DOHH2 (cell line): ENCODE results near the gene CAND2.

Experiments used
- H3F3A ChIP-seq: fragments of 200-600 bp; sonication (generic), shearing (Covaris generic); 2 replicates; pipeline ENCODE4 v1.6.0; 2016; ENCODE audit warnings: antibody characterized with exemption, mild to moderate bottlenecking; ENCODE audit not compliant: control insufficient read depth, insufficient read depth
- H3K27ac ChIP-seq: fragments of 200-600 bp; sonication (generic); 2 replicates; pipeline ENCODE4 v1.5.1; 2014; ENCODE audit warnings: low read depth, mild to moderate bottlenecking, low read length, moderate library complexity
- H3K27me3 ChIP-seq: fragments of 200-600 bp; sonication (generic); 2 replicates; pipeline ENCODE4 v1.6.1; 2014; ENCODE audit warnings: mild to moderate bottlenecking, low read length, mixed read lengths; ENCODE audit not compliant: control insufficient read depth
- H3K36me3 ChIP-seq: fragments of 200-600 bp; sonication (generic); 2 replicates; pipeline ENCODE4 v1.6.1; 2014; ENCODE audit warnings: mild to moderate bottlenecking, low read length, moderate library complexity, mixed read lengths; ENCODE audit not compliant: control insufficient read depth
- H3K4me1 ChIP-seq: fragments of 200-600 bp; sonication (generic); 2 replicates; pipeline ENCODE4 v1.6.1; 2014; ENCODE audit warnings: mild to moderate bottlenecking, low read length, mixed read lengths; ENCODE audit not compliant: control insufficient read depth
- H3K4me2 ChIP-seq: fragments of 200-600 bp; sonication (generic); 2 replicates; pipeline ENCODE4 v1.6.0; 2014; ENCODE audit warnings: mild to moderate bottlenecking, low read length, moderate library complexity
- H3K4me3 ChIP-seq: fragments of 200-600 bp; sonication (generic); 2 replicates; pipeline ENCODE4 v1.5.1; 2014; ENCODE audit warnings: mild to moderate bottlenecking, low read length, mixed read lengths
- H3K79me2 ChIP-seq: fragments of 200-600 bp; sonication (generic); 2 replicates; pipeline ENCODE4 v1.6.1; 2014; ENCODE audit warnings: mild to moderate bottlenecking, low read length, mixed read lengths; ENCODE audit not compliant: control insufficient read depth
- H3K9me2 ChIP-seq: fragments of 200-600 bp; sonication (generic); replicated peaks from 2 replicates; pipeline ENCODE4 v1.6.1; 2014; ENCODE audit warnings: mild to moderate bottlenecking, low read length, mixed read lengths; ENCODE audit not compliant: control insufficient read depth
- H3K9me3 ChIP-seq: fragments of 200-600 bp; sonication (generic); 2 replicates; pipeline ENCODE4 v1.6.1; 2014; ENCODE audit warnings: antibody characterized with exemption, low read length, mixed read lengths; ENCODE audit not compliant: control insufficient read depth, insufficient read depth
- H4K20me1 ChIP-seq: fragments of 200-600 bp; sonication (generic); 2 replicates; pipeline ENCODE4 v1.6.0; 2014; ENCODE audit warnings: low read depth, mild to moderate bottlenecking, antibody characterized with exemption, low read length, moderate library complexity; ENCODE audit not compliant: control insufficient read depth, insufficient read depth
- EZH2phosphoT487 ChIP-seq: fragments of 200-600 bp; sonication (generic); IDR thresholded peaks from 2 replicates; pipeline ENCODE4 v1.6.1; 2017; ENCODE audit warnings: borderline replicate concordance, mild to moderate bottlenecking, antibody characterized with exemption, low read length, moderate library complexity, mixed read lengths
- TF ChIP-seq, protein P1 (sequence below): fragments of 200-600 bp; sonication (generic); IDR thresholded peaks from one replicate; pipeline ENCODE4 v1.5.1; 2014; ENCODE audit warnings: antibody characterized with exemption, mild to moderate bottlenecking, low read depth, low read length; ENCODE audit not compliant: poor library complexity, severe bottlenecking

Gene CAND2

DNA sequence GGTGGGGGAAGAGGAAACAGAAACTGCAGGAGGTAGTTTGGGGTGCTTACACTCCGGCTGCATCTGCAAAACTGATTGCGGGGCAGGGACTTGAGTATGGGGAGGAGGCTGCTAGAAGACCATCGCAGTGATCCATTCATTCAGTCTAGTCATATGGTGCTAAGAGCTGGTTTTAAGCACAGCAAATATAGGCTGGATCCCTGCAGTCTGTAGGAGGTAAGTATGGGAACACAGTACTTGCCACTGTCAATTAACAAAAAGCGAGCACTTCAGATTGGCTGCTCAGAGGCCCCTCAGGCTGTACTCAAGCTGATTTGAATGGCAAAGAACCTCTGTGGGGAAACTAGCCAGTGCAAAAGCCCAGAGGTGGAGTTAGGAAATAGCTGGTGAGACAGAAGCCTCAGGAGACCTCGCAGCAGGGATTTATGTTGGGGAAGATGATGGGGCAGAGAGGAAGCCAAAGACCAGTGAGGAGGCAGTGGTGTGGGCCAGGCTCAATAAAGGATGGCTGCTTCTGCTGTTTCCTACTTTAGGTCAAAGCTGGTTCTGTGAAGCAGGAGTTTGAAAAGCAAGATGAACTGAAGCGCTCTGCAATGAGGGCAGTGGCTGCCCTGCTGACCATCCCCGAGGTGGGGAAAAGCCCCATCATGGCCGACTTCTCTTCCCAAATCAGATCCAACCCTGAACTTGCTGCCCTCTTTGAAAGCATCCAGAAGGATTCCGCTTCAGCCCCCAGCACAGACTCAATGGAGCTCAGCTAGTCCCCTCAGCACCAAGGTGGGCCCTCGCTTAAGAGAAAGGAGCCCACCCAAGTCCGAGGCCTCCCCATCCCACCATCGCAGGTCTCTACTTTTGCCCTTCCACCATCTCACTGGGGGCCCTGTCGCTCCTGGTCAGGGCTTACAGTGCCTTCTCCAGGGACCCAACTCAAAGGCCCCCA lies 37.0 kb downstream of the CAND2 start:
- Histone ChIP-seq H3K36me3 (peaks cover 75% of the 10 kb centered on the region), H3K27me3 (no peaks in the 10 kb centered on the region), H3K79me2 (peaks cover 24% of the 10 kb centered on the region), H3K27ac (no peak overlapping the region), H3K4me2 (no peak overlapping the region), H4K20me1 (peaks cover 29% of the 10 kb centered on the region), H3K4me3 (no peak overlapping the region), H3K9me3 (no peaks in the 10 kb centered on the region), H3K9me2 (no peaks in the 10 kb centered on the region), H3F3A (peaks cover 75% of the 10 kb centered on the region), H3K4me1 (peaks cover 17% of the 10 kb centered on the region)
- no peak for TF ChIP-seq EZH2phosphoT487
- TF ChIP-seq, protein P1, sequence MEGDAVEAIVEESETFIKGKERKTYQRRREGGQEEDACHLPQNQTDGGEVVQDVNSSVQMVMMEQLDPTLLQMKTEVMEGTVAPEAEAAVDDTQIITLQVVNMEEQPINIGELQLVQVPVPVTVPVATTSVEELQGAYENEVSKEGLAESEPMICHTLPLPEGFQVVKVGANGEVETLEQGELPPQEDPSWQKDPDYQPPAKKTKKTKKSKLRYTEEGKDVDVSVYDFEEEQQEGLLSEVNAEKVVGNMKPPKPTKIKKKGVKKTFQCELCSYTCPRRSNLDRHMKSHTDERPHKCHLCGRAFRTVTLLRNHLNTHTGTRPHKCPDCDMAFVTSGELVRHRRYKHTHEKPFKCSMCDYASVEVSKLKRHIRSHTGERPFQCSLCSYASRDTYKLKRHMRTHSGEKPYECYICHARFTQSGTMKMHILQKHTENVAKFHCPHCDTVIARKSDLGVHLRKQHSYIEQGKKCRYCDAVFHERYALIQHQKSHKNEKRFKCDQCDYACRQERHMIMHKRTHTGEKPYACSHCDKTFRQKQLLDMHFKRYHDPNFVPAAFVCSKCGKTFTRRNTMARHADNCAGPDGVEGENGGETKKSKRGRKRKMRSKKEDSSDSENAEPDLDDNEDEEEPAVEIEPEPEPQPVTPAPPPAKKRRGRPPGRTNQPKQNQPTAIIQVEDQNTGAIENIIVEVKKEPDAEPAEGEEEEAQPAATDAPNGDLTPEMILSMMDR = no peak

DNA sequence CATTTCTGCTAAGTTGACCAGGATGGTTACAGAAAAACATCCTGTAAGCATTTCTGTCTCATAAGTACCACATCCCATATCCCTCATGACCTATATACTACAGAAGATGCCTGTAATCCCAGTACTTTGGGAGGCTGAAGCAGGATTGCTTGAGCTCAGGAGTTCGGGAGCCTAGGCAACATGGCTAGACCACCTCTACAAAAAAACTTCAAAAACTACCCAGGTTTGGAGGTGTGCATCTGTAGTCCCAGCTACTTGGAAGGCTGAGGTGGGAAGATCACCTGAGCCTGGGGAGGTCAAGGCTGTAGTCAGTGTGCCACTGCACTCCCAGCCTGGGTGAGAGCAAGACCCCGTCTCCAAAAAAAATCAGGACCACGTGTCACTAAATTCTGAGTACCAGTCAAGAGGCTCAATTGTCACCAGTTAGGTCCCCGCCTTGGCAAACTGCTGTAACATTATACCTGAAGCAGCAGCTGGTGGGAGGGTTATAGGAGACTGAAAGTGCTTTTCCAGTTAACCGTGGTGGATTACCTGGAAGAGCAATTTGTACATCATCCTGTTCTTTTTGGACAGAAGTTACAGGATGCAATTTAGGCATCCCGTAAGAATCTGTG lies 38.7 kb downstream of the CAND2 start:
- Histone ChIP-seq H3K36me3 (peaks cover 91% of the 10 kb centered on the region), H3K27ac (no peak overlapping the region), H3K4me3 (no peak overlapping the region), H3F3A (peaks cover 90% of the 10 kb centered on the region), H4K20me1 (peaks cover 43% of the 10 kb centered on the region), H3K79me2 (peaks cover 41% of the 10 kb centered on the region), H3K4me1 (peaks cover 33% of the 10 kb centered on the region), H3K9me2 (no peaks in the 10 kb centered on the region), H3K9me3 (no peaks in the 10 kb centered on the region), H3K27me3 (no peaks in the 10 kb centered on the region), H3K4me2 (no peak overlapping the region)
- no peak for TF ChIP-seq EZH2phosphoT487
- TF ChIP-seq, protein P1 = no peak

DNA sequence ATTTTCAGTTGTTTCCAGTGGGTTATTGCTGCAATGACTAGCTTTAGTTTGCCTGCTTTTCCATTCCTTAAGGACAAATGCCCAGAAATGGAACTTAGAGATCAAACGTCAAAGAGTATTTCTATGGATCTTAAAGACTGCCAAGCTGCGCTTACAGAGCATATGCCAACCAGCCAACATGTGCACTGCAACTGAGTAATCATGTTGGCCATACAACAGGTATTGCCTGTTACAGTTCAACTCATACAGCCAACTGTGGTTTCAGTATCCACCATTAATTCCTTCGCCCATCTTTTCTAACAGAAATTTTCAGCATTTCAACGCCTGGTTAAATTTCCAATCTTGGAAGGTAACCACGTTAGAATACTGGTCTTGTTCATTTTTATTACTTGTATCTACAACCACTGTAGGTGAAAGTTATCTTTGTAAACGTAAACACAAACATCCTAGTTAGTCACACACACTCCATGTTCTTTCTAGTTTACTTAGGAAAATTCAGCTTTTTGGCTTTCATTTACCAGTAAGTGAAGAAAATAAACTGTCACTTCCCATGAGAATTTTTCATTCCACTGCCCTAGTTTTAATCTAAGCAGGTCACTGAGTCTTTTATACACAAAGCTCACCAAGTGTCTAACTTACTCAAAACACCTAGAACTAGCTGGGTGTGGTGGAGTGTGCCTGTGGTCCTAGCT lies 41.0 kb downstream of the CAND2 start:
- Histone ChIP-seq H3K9me3 (no peaks in the 10 kb centered on the region), H3K4me1 (peaks cover 39% of the 10 kb centered on the region), H3K4me3 (peak overlapping the region; percentile 93), H3K27me3 (no peaks in the 10 kb centered on the region), H3K9me2 (no peaks in the 10 kb centered on the region), H3K4me2 (peak overlapping the region; percentile 68), H4K20me1 (peaks cover 53% of the 10 kb centered on the region), H3K79me2 (peaks cover 53% of the 10 kb centered on the region), H3K36me3 (peaks cover 88% of the 10 kb centered on the region), H3F3A (peaks cover 77% of the 10 kb centered on the region), H3K27ac (no peak overlapping the region)
- TF ChIP-seq EZH2phosphoT487 = no peak
- TF ChIP-seq, protein P1 = no peak
